ENCODE measurements around the gene TSTD1. TPM values are rescaled to one million over a fixed set of nuclear protein-coding genes. Genes with fewer than 3 reads are reported as not detected.
"Not testable (repeated sequence)": the region's sequence is repeated elsewhere in the genome, so short reads cannot be mapped to it uniquely, and the experiment has no call there.

Gene TSTD1
- total and polyA plus RNA-seq, 2 of the 8 experiments (the other 6 are each of a cell fraction or from before 2014, with no cell fraction given) = 60.9 to 314 TPM

- not testable (repeated sequence) for H2BK12ac ChIP-seq (ENCODE audit: low read depth, low read length); H3K4me3 ChIP-seq (ENCODE audit: extremely low read depth in 1 of 4, insufficient read depth in 2 of 4, low read depth in 3 of 4, low read length in 4 of 4); H3K36me3 ChIP-seq (ENCODE audit: control insufficient read depth in 2 of 4, insufficient read depth in 4 of 4, low read length in 3 of 4); H3K14ac ChIP-seq (ENCODE audit: insufficient read length); FAIRE-seq; H4K8ac ChIP-seq (ENCODE audit: extremely low read depth, insufficient read depth, low read length); H2BK15ac ChIP-seq (ENCODE audit: low read length); H3K4ac ChIP-seq (replicated peaks; ENCODE audit: insufficient read length, low read depth, low read length); H4K91ac ChIP-seq (replicated peaks; ENCODE audit: insufficient read length, low read length); H3K9ac ChIP-seq (replicated peaks in 1 of 4; ENCODE audit: extremely low read depth in 1 of 4, low read depth in 3 of 4, low read length in 3 of 4); H3K27me3 ChIP-seq (replicated peaks in 1 of 4; ENCODE audit: control insufficient read depth in 3 of 4, extremely low read depth in 1 of 4, insufficient read depth in 3 of 4, low read length in 3 of 4); H2BK120ac ChIP-seq (replicated peaks; ENCODE audit: low read depth, low read length); H3K9me3 ChIP-seq (ENCODE audit: insufficient read depth in 2 of 2, low read depth in 1 of 2, low read length in 1 of 2); DNase-seq (ENCODE audit: low read depth in 1 of 2, low spot score in 2 of 2); H3K27ac ChIP-seq (ENCODE audit: low read depth, low read length); H3K23ac ChIP-seq (ENCODE audit: insufficient read length); H2BK20ac ChIP-seq (ENCODE audit: low read length); H2AK5ac ChIP-seq (ENCODE audit: low read depth, low read length); H2AFZ ChIP-seq (ENCODE audit: low read length); H2BK5ac ChIP-seq (ENCODE audit: low read depth, low read length); H4K5ac ChIP-seq (ENCODE audit: insufficient read length, low read depth, low read length); H3K18ac ChIP-seq (ENCODE audit: extremely low read depth, low read length); H3K56ac ChIP-seq (replicated peaks; ENCODE audit: insufficient read length, low read depth, low read length)
- Histone ChIP-seq H3K23me2 (ENCODE audit: low read depth, low read length) (peaks cover 11% of the 10 kb centered on the region), H3K4me1 (replicated peaks in 1 of 4; ENCODE audit: control insufficient read depth in 3 of 4, insufficient read depth in 4 of 4, low read length in 3 of 4) (peaks cover 18 to 30% (median 23%) of the 10 kb centered on the region in 4 experiments), H3K4me2 (ENCODE audit: insufficient read depth in 1 of 2, low read depth in 2 of 2, low read length in 2 of 2) (peak overlapping the region in 1 of 2 experiments; percentile 92; a peak in 2 of 4 replicates), H3K79me1 (ENCODE audit: low read depth, low read length) (peaks cover 14% of the 10 kb centered on the region), H4K20me1 (replicated peaks in 1 of 2; ENCODE audit: control insufficient read depth in 1 of 2, insufficient read depth in 2 of 2, low read length in 2 of 2) (peaks cover 6 to 24% of the 10 kb centered on the region in 2 experiments), H3K79me2 (ENCODE audit: control insufficient read depth in 1 of 2, insufficient read depth in 2 of 2, low read length in 2 of 2) (peaks cover 38 to 77% of the 10 kb centered on the region in 2 experiments)
- POLR2A ChIA-PET (ENCODE audit: partially characterized antibody) = interaction anchor here (1.8 to 2.1 kb wide), 2 partner anchors 21 to 28 kb away, joined by 8 to 14 read pairs; partner anchors contain the start of genes TSTD1 and USF1
- CTCF ChIA-PET (ENCODE audit: partially characterized antibody) = interaction anchor here (1.2 to 2.1 kb wide), 2 partner anchors 27 to 30 kb away, joined by 3 to 7 read pairs; no protein-coding TSS in a partner anchor
- 70% methylated on average over 6 of the region's 7 CpGs; no CpG with 5 or more reads in 1 of the 2 experiments for WGBS, 2 experiments (ENCODE audit: extremely low coverage in 1 of 2, insufficient coverage in 1 of 2, insufficient read length in 1 of 2, insufficient replicate concordance in 2 of 2, low coverage in 1 of 2, low lambda C conversion rate in 2 of 2, missing lambda C conversion rate in 1 of 2)
Measured at GRCh38 chr1:161017181-161017580, 21.6 kb downstream of the TSTD1 start.

DNA sequence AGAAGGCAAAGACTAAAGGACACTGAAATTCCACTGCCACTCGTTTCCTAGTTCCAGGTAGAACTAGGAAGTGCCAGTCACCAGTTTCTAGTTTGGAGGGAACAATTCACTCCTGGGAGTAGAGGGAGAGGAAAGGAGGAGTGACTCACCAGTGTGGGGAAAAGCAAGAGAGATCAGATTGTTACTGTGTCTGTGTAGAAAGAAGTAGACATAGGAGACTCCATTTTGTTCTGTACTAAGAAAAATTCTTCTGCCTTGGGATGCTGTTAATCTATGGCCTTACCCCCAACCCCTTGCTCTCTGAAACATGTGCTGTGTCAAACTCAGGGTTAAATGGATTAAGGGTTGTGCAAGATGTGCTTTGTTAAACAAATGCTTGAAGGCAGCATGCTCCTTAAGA is 22.1 kb downstream of the TSTD1 start:
- not testable (repeated sequence) for FAIRE-seq; H3K56ac ChIP-seq (replicated peaks; ENCODE audit: insufficient read length, low read depth, low read length); H4K5ac ChIP-seq (ENCODE audit: insufficient read length, low read depth, low read length); H3K27me3 ChIP-seq (replicated peaks in 1 of 4; ENCODE audit: control insufficient read depth in 3 of 4, extremely low read depth in 1 of 4, insufficient read depth in 3 of 4, low read length in 3 of 4); H3K27ac ChIP-seq (ENCODE audit: low read depth, low read length); H2AFZ ChIP-seq (ENCODE audit: low read length); H3K9me3 ChIP-seq (ENCODE audit: insufficient read depth in 2 of 2, low read depth in 1 of 2, low read length in 1 of 2); H2BK12ac ChIP-seq (ENCODE audit: low read depth, low read length); H3K4ac ChIP-seq (replicated peaks; ENCODE audit: insufficient read length, low read depth, low read length); H2AK5ac ChIP-seq (ENCODE audit: low read depth, low read length); H2BK20ac ChIP-seq (ENCODE audit: low read length); H2BK120ac ChIP-seq (replicated peaks; ENCODE audit: low read depth, low read length); H3K23ac ChIP-seq (ENCODE audit: insufficient read length); H3K18ac ChIP-seq (ENCODE audit: extremely low read depth, low read length); DNase-seq (ENCODE audit: low read depth in 1 of 2, low spot score in 2 of 2); H4K91ac ChIP-seq (replicated peaks; ENCODE audit: insufficient read length, low read length); H2BK15ac ChIP-seq (ENCODE audit: low read length); H3K36me3 ChIP-seq (ENCODE audit: control insufficient read depth in 2 of 4, insufficient read depth in 4 of 4, low read length in 3 of 4); H3K4me3 ChIP-seq (ENCODE audit: extremely low read depth in 1 of 4, insufficient read depth in 2 of 4, low read depth in 3 of 4, low read length in 4 of 4); H3K14ac ChIP-seq (ENCODE audit: insufficient read length); H2BK5ac ChIP-seq (ENCODE audit: low read depth, low read length); H4K8ac ChIP-seq (ENCODE audit: extremely low read depth, insufficient read depth, low read length); H3K9ac ChIP-seq (replicated peaks in 1 of 4; ENCODE audit: extremely low read depth in 1 of 4, low read depth in 3 of 4, low read length in 3 of 4)
- Histone ChIP-seq H3K23me2 (ENCODE audit: low read depth, low read length) (peaks cover 11% of the 10 kb centered on the region), H3K4me1 (replicated peaks in 1 of 4; ENCODE audit: control insufficient read depth in 3 of 4, insufficient read depth in 4 of 4, low read length in 3 of 4) (peaks cover 18 to 30% (median 23%) of the 10 kb centered on the region in 4 experiments), H4K20me1 (replicated peaks in 1 of 2; ENCODE audit: control insufficient read depth in 1 of 2, insufficient read depth in 2 of 2, low read length in 2 of 2) (peaks cover 9 to 24% of the 10 kb centered on the region in 2 experiments), H3K79me1 (ENCODE audit: low read depth, low read length) (peaks cover 14% of the 10 kb centered on the region), H3K79me2 (ENCODE audit: control insufficient read depth in 1 of 2, insufficient read depth in 2 of 2, low read length in 2 of 2) (peaks cover 43 to 82% of the 10 kb centered on the region in 2 experiments), H3K4me2 (ENCODE audit: insufficient read depth in 1 of 2, low read depth in 2 of 2, low read length in 2 of 2) (peak overlapping the region in 1 of 2 experiments; percentile 92; a peak in 1 of 4 replicates)
- CTCF ChIA-PET (ENCODE audit: partially characterized antibody) = interaction anchor here (3.5 kb wide), 1 partner anchor 80 kb away, joined by 12 read pairs; no protein-coding TSS in a partner anchor
- POLR2A ChIA-PET (ENCODE audit: partially characterized antibody) = interaction anchor here (0.7 kb wide), 1 partner anchor 22 kb away, joined by 3 read pairs; the partner anchor contains the start of gene TSTD1
- WGBS, 2 experiments (ENCODE audit: extremely low coverage in 1 of 2, insufficient coverage in 1 of 2, insufficient read length in 1 of 2, insufficient replicate concordance in 2 of 2, low coverage in 1 of 2, low lambda C conversion rate in 2 of 2, missing lambda C conversion rate in 1 of 2) = 92% methylated on average over 1 of the region's 1 CpG; no CpG with 5 or more reads in 1 of the 2 experiments

Measured in H1 (cell line).